Osteoblast (primary cell): ENCODE data around the gene CALHM1. TPM values are rescaled to one million over a fixed set of nuclear protein-coding genes. Genes with fewer than 3 reads are reported as not detected.

ENCODE experiments used
- DNase-seq: peaks from one replicate; pipeline ENCODE4 v3.0.0; 2011; ENCODE audit warnings: low spot score, mixed read lengths; ENCODE audit not compliant: insufficient read length; ENCODE audit errors: missing footprints
- H2AFZ ChIP-seq: 2 replicates; pipeline ENCODE4 v1.6.0; 2011; ENCODE audit warnings: mild to moderate bottlenecking, low read length
- H3K27ac ChIP-seq: 2 replicates; pipeline ENCODE4 v1.5.1; 2011; ENCODE audit warnings: mild to moderate bottlenecking, low read depth, low read length, moderate library complexity
- H3K27me3 ChIP-seq: 2 replicates; pipeline ENCODE4 v1.6.0; 2012; ENCODE audit warnings: mild to moderate bottlenecking, control low read depth, inconsistent platforms, low read length, moderate library complexity; ENCODE audit not compliant: insufficient read depth
- H3K36me3 ChIP-seq: 2 replicates; pipeline ENCODE4 v1.5.1; 2011; ENCODE audit warnings: mild to moderate bottlenecking, low read length, control low read depth, moderate library complexity; ENCODE audit not compliant: insufficient read depth
- H3K4me1 ChIP-seq: 2 replicates; pipeline ENCODE4 v1.5.1; 2011; ENCODE audit warnings: mild to moderate bottlenecking, low read length, control low read depth, moderate library complexity; ENCODE audit not compliant: insufficient read depth
- H3K4me2 ChIP-seq: 2 replicates; pipeline ENCODE4 v1.6.0; 2011; ENCODE audit warnings: mild to moderate bottlenecking, low read length; ENCODE audit not compliant: insufficient read depth
- H3K4me3 ChIP-seq: fragments of 200-600 bp; sonication (generic); 3 replicates; pipeline ENCODE4 v1.5.1; 2012; ENCODE audit warnings: mild to moderate bottlenecking, low read length, inconsistent platforms; ENCODE audit not compliant: insufficient read depth
- H3K79me2 ChIP-seq: 2 replicates; pipeline ENCODE4 v1.6.0; 2012; ENCODE audit warnings: mild to moderate bottlenecking, low read length, control low read depth, inconsistent platforms; ENCODE audit not compliant: insufficient read depth
- H3K9me3 ChIP-seq: 2 replicates; pipeline ENCODE4 v1.5.1; 2011; ENCODE audit warnings: low read depth, low read length, control low read depth
- H4K20me1 ChIP-seq: 2 replicates; pipeline ENCODE4 v1.6.0; 2012; ENCODE audit warnings: mild to moderate bottlenecking, low read length, control low read depth; ENCODE audit not compliant: insufficient read depth
- total RNA-seq: library from RNA; depleted of rRNA; stranded (reverse); fragments of >200 nt; gene quantifications from 2 replicates; pipeline ENCODE4 v1.2.3, GENCODE V29; 2012
- TF ChIP-seq, protein P1 (sequence below): IDR thresholded peaks from 2 replicates; pipeline ENCODE4 v1.5.1; 2011; ENCODE audit warnings: mild to moderate bottlenecking, low read depth, low read length, moderate library complexity; ENCODE audit errors: extremely low read depth

Gene CALHM1, protein sequence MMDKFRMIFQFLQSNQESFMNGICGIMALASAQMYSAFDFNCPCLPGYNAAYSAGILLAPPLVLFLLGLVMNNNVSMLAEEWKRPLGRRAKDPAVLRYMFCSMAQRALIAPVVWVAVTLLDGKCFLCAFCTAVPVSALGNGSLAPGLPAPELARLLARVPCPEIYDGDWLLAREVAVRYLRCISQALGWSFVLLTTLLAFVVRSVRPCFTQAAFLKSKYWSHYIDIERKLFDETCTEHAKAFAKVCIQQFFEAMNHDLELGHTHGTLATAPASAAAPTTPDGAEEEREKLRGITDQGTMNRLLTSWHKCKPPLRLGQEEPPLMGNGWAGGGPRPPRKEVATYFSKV
- total RNA-seq: not detected in 2 replicates

DNA sequence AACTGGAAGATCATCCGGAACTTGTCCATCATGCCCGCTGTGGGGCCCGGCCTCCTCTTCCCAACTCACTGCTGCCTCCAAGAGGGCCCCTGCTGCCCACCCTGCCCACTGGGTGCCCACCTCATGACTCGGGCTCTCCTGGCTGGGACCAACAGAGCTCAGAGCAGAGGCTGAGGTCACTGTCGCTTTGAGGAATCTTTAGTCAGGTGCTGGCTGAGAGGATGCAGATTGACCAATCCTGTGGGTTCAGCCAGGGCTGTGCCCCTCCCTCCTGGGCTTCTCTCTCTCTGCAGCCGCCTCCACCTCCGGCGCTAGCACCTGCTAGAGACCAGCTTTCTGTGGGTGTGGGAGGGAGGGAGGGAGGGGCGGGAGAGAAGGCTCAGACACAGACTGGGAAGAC, at the start of gene CALHM1:
Gene CALHM1, minus strand, starts transcription at position 181 of the 400 bp plus-strand sequence. Its CDS starts 149 bp downstream, at position 32.
- H3K9me3 ChIP-seq: no peaks in the 10 kb centered on the region
- no peaks in the 10 kb centered on the region for H3K4me1 ChIP-seq
- TF ChIP-seq, protein P1, sequence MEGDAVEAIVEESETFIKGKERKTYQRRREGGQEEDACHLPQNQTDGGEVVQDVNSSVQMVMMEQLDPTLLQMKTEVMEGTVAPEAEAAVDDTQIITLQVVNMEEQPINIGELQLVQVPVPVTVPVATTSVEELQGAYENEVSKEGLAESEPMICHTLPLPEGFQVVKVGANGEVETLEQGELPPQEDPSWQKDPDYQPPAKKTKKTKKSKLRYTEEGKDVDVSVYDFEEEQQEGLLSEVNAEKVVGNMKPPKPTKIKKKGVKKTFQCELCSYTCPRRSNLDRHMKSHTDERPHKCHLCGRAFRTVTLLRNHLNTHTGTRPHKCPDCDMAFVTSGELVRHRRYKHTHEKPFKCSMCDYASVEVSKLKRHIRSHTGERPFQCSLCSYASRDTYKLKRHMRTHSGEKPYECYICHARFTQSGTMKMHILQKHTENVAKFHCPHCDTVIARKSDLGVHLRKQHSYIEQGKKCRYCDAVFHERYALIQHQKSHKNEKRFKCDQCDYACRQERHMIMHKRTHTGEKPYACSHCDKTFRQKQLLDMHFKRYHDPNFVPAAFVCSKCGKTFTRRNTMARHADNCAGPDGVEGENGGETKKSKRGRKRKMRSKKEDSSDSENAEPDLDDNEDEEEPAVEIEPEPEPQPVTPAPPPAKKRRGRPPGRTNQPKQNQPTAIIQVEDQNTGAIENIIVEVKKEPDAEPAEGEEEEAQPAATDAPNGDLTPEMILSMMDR: no peak
- peak; percentile 83 for DNase-seq
- no peak within 1 kb of the TSS for H3K27ac ChIP-seq
- H3K79me2 ChIP-seq: no peaks in the 10 kb centered on the region
- no peak within 1 kb of the TSS for H2AFZ ChIP-seq
- H3K4me2 ChIP-seq: no peak within 1 kb of the TSS
- H3K36me3 ChIP-seq: no peaks in the 10 kb centered on the region
- H4K20me1 ChIP-seq: no peaks in the 10 kb centered on the region
- H3K4me3 ChIP-seq: no peak within 1 kb of the TSS
- no peaks in the 10 kb centered on the region for H3K27me3 ChIP-seq

DNA sequence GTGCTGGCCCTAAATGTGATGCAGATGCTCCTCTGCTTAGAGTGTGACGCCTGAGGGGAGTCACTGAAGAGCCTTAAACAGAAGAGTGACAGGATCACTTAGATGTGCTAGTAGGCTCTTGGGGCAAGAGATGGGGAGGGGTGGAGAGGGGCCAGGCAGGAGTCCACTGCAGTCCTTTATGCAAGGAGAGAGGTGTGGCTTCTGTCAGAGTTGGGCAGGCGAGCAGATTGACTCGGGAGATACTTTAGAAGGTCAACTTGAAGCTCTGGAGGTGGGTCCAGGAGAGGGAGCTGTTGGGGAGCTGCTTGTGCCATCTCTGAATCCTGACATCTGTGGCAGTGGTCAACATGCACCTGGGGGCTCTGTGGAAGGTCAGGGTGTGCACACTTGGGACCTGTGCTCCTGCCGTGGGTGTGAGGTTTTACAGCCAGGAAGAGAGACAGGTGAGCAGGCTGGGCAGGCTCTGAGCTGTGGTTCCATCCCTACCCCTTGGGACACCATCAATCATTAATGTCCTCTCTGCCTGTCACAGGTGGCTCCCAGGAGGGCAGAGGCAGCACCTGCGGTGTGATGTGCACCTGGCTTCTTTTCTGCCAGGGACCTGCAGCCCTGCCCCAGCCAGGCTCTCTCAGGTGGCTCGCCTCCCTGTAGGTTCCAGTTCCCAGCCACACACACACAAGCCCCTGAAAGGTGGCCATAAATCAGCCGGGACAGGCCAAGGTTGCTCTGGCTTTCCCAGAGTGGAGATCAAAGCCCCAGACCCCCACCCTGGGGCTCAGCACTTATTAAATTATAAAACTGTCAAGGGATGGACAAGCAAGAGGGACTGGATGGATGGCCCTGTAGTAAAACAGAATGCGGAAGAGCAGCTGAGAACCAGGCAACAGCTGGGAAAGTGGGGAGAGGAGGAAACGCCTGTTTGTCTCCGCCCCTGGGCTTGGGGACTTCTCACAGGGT, 48.8 kb upstream of the CALHM1 start:
- Histone ChIP-seq H3K4me2 (no peak overlapping the region), H3K27me3 (peaks cover 74% of the 10 kb centered on the region), H2AFZ (no peak overlapping the region), H3K27ac (no peak overlapping the region), H3K4me1 (peaks cover 10% of the 10 kb centered on the region), H3K9me3 (no peaks in the 10 kb centered on the region), H4K20me1 (peaks cover 5% of the 10 kb centered on the region), H3K4me3 (no peak overlapping the region), H3K36me3 (no peaks in the 10 kb centered on the region), H3K79me2 (no peaks in the 10 kb centered on the region)
- DNase-seq: peak; percentile 47
- TF ChIP-seq, protein P1: no peak

DNA sequence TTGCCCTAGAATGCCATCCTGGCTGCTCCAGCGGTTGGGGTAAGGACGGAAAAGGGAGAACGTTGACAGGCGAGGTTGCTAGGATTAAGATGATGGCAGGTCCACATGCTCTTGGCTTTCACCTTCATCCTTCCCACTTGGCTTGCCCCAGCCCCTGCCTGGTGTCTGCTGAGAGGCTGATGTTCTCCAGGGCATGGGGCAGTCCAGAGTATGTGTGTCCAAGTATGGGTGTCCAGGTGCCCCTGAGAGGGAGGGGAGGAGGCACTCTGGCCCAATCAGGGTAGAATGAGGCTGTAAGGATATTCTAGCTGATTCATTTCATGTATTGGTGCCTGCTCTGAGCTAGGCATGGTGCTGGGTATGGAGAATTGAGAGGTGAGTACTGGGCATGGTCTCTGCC, 47.4 kb upstream of the CALHM1 start:
- Histone ChIP-seq H3K4me1 (peaks cover 10% of the 10 kb centered on the region), H3K79me2 (no peaks in the 10 kb centered on the region), H3K27me3 (peaks cover 73% of the 10 kb centered on the region), H3K4me2 (no peak overlapping the region), H3K36me3 (no peaks in the 10 kb centered on the region), H4K20me1 (peaks cover 5% of the 10 kb centered on the region), H3K27ac (no peak overlapping the region), H2AFZ (no peak overlapping the region), H3K9me3 (no peaks in the 10 kb centered on the region), H3K4me3 (no peak overlapping the region)
- TF ChIP-seq, protein P1: no peak
- DNase-seq: peak; percentile 58
